ENCODE measurements around the gene HTR2A. TPM values are rescaled to one million over a fixed set of nuclear protein-coding genes. Genes with fewer than 3 reads are reported as not detected.

Gene HTR2A
- total RNA-seq, 1 donor from 2014 or later, result not detected

- intact Hi-C loops (cut with DNase I), result no loop called here
- H3K4me3 ChIP-seq, result no peak overlapping the region
- DNase-seq (ENCODE audit: low spot score in 2 of 2), result no peak
- no peaks in the 10 kb centered on the region for H3K36me3 ChIP-seq
- H3K4me1 ChIP-seq, result no peaks in the 10 kb centered on the region
- H3K27ac ChIP-seq, result no peak overlapping the region
- no peaks in the 10 kb centered on the region for H3K9me3 ChIP-seq
- TF ChIP-seq CTCF (IDR thresholded peaks at IDR 0.05), result no peak
- H3K27me3 ChIP-seq, result no peaks in the 10 kb centered on the region
Measured at GRCh38 chr13:46914341-46914740, 17.5 kb upstream of the HTR2A start.

- no peak for DNase-seq (ENCODE audit: low spot score in 2 of 2)
- no peak for TF ChIP-seq CTCF (IDR thresholded peaks at IDR 0.05)
- H3K27ac ChIP-seq, result no peak overlapping the region
- no peaks in the 10 kb centered on the region for H3K27me3 ChIP-seq
- H3K4me1 ChIP-seq, result no peaks in the 10 kb centered on the region
- no peaks in the 10 kb centered on the region for H3K9me3 ChIP-seq
- H3K36me3 ChIP-seq, result no peaks in the 10 kb centered on the region
- no peak overlapping the region for H3K4me3 ChIP-seq
- intact Hi-C loops (cut with DNase I), result no loop called here
Measured at GRCh38 chr13:46913757-46914156, 16.9 kb upstream of the HTR2A start.

- Histone ChIP-seq H3K9me3 (no peaks in the 10 kb centered on the region), H3K4me1 (no peaks in the 10 kb centered on the region), H3K4me3 (no peak overlapping the region), H3K36me3 (no peaks in the 10 kb centered on the region), H3K27me3 (no peaks in the 10 kb centered on the region), H3K27ac (no peak overlapping the region)
- intact Hi-C loops (cut with DNase I), result no loop called here
- TF ChIP-seq CTCF (IDR thresholded peaks at IDR 0.05), result no peak
- DNase-seq (ENCODE audit: low spot score in 2 of 2), result no peak
Measured at GRCh38 chr13:46909042-46909441, 12.2 kb upstream of the HTR2A start.

GRCh38 chr13:46908501-46908900 lies 11.6 kb upstream of the HTR2A start:
- Histone ChIP-seq H3K4me1 (no peaks in the 10 kb centered on the region), H3K27ac (no peak overlapping the region), H3K36me3 (no peaks in the 10 kb centered on the region), H3K4me3 (no peak overlapping the region), H3K9me3 (no peaks in the 10 kb centered on the region), H3K27me3 (no peaks in the 10 kb centered on the region)
- intact Hi-C loops (cut with DNase I), result no loop called here
- no peak for DNase-seq (ENCODE audit: low spot score in 2 of 2)
- no peak for TF ChIP-seq CTCF (IDR thresholded peaks at IDR 0.05)

GRCh38 chr13:46906405-46906804 lies 9.6 kb upstream of the HTR2A start:
- Histone ChIP-seq H3K36me3 (no peaks in the 10 kb centered on the region), H3K9me3 (no peaks in the 10 kb centered on the region), H3K27ac (no peak overlapping the region), H3K4me1 (no peaks in the 10 kb centered on the region), H3K27me3 (no peaks in the 10 kb centered on the region), H3K4me3 (no peak overlapping the region)
- no peak for DNase-seq (ENCODE audit: low spot score in 2 of 2)
- TF ChIP-seq CTCF (IDR thresholded peaks at IDR 0.05), result no peak
- intact Hi-C loops (cut with DNase I), result no loop called here

- H3K36me3 ChIP-seq, result no peaks in the 10 kb centered on the region
- H3K4me3 ChIP-seq, result no peak overlapping the region
- intact Hi-C loops (cut with DNase I), result no loop called here
- H3K27me3 ChIP-seq, result no peaks in the 10 kb centered on the region
- H3K4me1 ChIP-seq, result no peaks in the 10 kb centered on the region
- H3K27ac ChIP-seq, result no peak overlapping the region
- DNase-seq (ENCODE audit: low spot score in 2 of 2), result no peak
- H3K9me3 ChIP-seq, result no peaks in the 10 kb centered on the region
- no peak for TF ChIP-seq CTCF (IDR thresholded peaks at IDR 0.05)
Measured at GRCh38 chr13:46905249-46905648, 8.4 kb upstream of the HTR2A start.
